OCI-M2 (cell line): ENCODE data around the gene ATP5PO.
"Not testable (repeated sequence)": the region's sequence is repeated elsewhere in the genome, so short reads cannot be mapped to it uniquely, and the experiment has no call there.

Experiments used
- DNase-seq: peaks from one replicate; lab custom pipeline; 2025; ENCODE audit not compliant: unreplicated experiment; lab: John Stamatoyannopoulos, UW

ATP5PO gene

DNA sequence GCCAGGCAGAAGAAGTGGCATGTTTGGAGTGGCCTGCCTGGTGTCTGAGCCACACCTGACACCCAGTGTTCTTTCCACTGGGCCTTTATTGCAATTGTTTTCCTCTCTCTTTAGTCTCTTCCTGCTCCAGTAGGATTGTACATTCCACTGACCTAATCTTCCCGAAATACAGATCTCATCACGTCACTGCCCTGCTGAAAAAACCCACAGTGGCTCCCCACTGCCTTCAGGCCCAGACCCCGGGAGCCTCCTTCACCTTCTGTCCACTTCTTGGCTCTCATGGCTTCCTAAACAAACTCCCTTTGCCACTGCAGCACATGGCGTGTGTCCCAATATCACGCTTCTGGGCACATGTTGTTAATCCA is 25.3 kb upstream of the ATP5PO start:
- no peak for DNase-seq

DNA sequence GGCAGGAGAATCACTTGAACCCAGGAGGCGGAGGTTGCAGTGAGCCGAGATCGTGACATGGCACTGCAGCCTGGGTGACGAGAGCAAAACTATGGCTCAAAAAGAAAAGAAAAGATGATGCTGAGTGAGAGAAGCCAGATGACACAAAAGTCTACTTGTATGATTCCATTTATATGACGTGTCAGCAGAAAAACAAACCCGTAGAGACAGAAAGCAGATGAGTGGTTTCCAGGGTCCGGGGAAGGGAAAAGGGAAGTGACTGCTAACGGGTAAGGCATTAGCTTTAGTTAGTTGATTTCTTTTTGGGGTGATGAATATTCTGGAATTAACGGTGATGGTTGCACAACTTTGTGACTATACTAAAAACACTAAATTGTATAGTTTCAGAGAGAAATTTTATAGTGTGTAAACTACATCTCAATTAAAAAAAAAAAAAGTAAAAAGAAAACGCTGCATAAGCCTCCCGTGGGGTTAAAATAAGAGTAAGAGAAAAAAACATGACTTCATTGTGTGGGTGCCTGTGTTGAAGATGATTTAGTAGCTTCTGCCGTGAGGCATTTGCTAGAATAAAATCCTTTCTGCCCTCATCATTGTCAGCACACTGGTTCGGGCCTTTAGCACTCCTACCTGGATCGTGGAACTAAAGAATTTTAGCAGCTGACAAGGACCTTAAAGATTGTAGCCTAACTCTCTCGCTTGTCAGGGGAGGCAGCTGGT is 24.7 kb upstream of the ATP5PO start:
- no peak for DNase-seq

DNA sequence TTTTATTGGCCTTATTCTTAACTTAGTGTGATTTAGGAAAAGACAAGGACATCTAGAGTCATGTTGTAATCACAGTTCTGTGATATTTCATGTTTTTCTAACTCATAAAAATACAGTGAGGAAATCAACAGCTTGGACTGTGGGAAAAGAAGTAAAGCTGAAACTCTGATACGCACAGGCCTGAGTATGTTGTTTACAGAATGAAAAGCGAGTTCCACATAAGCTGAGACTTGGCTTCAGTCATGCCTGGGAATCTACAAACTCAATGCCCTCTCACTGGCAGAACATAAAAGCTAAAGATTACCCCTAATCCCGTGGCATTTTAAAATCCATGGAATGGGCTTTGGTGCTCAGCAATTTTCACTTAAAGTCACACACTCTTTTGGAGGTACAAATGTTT is 23.6 kb upstream of the ATP5PO start:
- DNase-seq: no peak

DNA sequence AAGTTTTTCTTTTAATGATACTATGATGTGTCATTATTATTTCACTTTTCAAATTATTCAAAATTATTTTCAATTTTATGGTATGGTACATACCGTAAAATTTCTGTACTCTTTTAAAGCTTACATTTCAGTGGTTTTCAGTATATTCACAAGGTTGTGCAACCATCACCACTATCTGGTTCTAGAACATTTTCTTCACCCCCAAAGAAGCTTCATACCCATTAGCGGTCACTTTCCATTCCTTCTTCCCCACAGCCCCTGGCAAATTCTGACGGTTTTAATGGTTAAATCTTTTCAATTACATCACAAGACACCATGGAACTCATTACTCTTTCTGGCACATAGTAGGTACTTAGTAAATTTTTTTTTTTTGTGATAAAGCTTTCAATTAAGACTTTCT is 22.8 kb upstream of the ATP5PO start:
- DNase-seq: no peak

DNA sequence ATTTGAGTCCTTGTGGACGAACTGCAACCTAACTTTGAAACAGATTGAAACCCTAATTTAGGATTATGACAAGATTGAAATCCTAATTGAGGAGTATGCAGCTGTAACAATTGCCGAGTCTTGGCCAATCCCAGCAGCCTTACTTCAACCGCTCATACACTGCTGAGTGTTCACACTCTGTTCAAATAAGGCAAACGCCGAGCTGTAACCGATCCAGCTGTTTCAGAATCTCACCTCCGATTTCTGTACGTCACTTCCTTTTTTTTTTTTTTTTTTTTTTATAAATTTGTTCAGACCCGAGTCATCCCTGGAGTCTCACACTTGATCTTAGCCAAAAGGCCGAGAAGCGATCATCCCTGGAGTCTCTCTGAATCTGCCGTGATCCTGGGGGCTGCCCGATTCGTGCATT is 22.3 kb upstream of the ATP5PO start:
- no peak for DNase-seq

DNA sequence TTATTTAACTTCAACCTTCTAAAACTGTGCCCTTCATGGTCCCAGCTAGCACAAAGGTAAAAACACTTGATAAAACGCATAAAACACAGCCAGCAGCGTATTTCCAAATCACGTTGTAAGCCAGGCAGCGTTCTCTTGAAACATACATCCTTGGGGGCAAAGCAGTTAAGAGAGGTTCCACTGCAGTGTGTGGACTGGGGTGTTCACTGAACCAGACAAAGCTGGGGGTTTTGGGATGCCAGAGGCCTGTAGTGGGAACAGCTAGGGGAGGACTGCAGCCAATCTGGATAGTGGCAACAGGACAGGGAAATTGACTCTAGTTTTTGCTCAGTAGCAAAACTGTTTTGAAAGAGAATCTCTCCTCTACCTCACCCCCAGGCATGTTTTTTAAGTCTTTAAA is 21.5 kb upstream of the ATP5PO start:
- no peak for DNase-seq

DNA sequence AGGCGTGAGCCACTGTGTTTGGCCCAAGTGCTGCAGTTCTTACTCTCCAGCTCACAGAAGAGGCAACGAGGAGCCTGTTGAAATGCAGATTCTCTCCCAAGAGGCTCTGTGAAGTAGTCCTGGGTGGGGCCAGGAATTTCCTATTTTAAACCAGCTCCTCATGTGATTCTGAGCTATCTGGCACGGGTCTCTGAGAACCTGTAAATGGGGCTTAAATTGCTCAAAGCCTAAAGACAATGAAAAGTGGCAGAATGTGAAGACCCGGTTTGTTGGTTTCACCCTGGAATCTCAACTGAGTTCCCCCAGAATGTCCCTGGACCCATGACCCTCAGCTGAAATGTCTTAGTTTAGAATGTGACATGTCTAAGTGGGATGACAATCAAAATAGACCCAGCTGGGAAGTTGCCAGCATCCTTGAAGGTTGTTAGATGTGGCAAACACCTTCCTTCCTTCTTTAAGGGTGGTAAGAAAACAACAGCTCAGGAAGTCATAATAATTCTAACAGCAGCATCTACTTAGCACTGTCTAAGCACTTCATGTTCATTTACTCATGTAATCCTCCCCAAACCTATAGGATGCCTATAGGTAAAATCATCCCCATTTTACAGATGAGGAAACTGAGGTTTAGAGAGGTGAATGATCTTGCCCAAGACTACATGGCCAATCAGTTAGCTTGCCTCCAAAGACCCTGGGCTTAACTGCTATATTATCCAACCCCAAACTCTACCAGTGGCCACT is 20.9 kb upstream of the ATP5PO start:
- no peak for DNase-seq

DNA sequence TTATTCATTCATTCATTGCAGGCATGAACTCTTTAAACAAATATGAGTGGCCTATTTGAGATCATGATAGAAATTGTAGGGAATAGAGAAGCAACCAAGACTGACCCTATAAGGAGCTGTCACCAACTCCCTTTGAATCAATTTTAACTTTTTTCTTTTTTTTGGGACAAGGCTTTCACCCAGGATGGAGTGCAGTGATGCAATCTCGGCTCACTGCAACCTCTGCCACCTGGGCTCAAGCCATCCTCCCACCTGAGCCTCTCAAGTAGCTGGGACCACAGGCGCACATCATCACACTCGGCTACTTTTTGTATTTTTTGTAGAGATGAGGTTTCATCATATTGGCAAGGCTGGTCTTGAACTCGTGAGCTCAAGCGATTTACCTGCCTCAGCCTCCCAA is 17.1 kb upstream of the ATP5PO start:
- no peak for DNase-seq

DNA sequence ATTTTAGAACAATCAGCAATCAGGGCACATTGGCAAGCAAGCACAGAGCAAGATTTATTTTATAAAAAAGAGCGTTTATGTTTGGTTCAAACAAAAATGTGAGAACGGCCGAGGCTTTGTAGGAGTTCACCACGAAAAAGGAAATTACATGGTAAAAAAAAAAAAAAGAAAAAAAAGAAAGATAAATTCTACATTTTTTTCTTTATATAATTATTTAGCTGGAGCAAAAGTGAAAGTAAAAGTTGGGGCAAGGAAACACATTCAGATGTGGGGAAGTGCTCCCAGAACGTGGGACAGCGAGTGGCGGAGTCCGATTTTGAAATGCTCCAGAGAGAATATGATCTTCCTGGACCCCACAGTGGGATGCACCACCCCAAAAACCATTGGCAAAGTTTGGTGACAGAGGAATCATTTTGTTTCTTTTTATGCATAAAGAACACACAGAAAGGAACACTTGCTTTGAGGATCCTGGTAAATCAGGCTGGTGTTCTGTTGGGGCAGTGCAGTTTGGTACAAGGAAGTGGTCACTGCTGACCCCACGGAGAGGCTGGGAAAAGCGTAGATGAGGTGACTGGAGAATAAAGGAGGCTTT is 16.3 kb upstream of the ATP5PO start:
- no peak for DNase-seq

DNA sequence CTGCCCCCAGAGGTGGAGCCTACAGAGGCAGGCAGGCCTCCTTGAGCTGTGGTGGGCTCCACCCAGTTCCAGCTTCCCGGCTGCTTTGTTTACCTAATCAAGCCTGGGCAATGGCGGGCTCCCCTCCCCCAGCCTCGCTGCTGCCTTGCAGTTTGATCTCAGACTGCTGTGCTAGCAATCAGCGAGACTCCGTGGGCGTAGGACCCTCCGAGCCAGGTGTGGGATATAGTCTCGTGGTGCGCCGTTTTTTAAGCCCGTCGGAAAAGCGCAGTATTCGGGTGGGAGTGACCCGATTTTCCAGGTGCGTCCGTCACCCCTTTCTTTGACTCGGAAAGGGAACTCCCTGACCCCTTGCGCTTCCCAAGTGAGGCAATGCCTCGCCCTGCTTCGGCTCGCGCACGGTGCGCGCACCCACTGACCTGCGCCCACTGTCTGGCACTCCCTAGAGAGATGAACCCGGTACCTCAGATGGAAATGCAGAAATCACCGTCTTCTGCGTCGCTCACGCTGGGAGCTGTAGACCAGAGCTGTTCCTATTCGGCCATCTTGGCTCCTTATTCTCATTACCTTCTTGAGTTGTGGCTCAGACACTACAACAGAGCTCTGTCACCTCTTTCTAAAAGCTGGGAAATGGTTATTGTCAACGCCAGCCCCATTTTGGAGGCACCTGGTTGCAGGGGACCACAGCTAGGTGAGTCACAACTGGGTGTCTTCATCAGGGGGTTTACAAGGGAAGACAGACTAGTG is 15.6 kb upstream of the ATP5PO start:
- DNase-seq: not testable (repeated sequence)

DNA sequence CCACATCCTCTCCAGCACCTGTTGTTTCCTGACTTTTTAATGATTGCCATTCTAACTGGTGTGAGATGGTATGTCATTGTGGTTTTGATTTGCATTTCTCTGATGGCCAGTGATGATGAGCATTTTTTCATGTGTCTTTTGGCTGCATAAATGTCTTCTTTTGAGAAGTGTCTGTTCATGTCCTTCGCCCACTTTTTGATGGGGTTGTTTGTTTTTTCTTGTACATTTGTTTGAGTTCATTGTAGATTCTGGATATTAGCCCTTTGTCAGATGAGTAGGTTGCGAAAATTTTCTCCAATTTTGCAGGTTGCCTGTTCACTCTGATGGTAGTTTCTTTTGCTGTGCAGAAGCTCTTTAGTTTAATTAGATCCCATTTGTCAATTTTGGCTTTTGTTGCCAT is 10.6 kb upstream of the ATP5PO start:
- DNase-seq: not testable (repeated sequence)

DNA sequence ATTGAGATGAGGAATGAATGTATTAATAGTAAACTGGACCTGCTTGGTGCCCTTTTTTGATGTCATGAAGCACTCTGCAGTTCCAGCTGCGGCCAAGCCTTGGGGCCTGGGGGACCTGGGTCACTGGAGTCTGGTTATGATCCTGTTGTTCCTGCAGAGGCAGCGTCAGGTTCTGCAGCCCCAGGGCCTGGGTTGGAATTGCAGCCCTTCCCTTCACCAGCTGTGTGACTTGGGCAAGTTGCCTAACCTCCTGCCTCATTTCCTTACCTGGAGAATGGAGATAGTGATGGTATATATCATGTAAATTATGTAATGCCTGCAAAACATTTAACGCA is 9.1 kb upstream of the ATP5PO start:
- DNase-seq: no peak

DNA sequence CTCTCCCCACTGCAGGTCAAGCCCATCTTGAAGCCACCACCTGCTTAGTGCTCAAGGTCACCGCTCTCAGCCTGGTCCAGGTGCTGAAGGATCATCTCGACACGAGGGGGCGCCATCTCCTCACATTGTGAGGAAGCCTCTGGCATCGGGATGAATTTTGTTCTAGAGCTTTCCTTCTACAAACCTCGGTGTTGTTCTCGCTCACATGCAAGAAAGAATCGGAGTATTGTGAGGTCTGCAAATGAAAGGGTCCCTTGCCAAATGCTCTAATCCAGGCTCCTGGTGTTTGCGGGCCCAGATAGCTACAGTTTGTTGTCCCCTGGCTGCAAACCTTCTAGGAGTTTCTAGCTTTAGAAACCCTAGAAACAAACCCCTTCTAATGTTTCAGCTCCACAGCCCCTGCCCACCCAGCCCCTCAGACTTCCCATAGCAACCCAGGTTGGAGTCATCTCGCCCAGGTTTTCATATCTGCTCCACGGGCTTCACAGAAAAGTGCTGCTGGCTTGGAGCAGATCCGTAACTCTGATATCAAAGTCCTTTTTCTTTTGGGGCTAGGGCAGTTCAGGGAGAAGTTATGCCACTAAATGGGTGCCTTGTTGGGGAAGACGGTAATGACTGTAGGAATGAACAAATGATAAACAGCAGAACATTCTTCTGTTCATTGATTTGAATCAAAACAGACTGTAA is 8.6 kb upstream of the ATP5PO start:
- peak; percentile 55 for DNase-seq

DNA sequence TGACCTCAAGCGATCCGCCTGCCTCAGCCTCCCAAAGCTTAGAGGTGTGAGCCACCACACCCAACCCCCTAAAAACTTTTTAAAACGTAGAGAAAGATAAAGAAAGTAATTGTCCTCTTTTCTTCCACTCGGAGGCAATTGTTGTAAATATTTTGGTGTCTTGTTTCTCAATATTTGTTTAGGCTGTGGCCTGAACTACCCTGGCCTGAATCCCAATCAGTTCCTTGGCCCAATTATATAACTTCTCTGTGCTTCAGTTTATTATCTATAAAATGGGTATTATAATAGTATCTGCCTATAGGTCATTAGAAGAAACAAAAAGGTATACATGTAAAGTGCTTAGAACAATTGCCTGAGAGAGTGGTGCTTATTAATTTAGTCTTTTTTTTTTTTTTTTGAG is 1.8 kb upstream of the ATP5PO start:
- DNase-seq: no peak

DNA sequence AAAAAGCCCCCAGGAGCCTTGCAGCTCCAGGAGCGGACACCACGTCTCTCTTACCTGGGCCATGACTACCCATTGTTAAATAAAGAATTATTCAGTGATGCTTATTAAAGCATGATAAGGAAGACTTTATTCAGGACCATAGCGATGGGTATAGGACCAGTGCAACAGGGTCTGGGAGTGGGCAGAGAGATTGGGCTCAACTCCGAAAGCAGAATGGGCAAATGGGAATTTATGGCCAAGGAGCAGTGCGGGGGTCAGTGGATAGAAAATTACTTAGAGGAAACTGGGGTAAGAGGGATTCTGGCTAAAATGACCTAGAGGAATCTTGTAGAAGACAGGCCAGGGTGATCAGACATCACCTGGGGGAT is 580 bp upstream of the ATP5PO start:
- DNase-seq: no peak

DNA sequence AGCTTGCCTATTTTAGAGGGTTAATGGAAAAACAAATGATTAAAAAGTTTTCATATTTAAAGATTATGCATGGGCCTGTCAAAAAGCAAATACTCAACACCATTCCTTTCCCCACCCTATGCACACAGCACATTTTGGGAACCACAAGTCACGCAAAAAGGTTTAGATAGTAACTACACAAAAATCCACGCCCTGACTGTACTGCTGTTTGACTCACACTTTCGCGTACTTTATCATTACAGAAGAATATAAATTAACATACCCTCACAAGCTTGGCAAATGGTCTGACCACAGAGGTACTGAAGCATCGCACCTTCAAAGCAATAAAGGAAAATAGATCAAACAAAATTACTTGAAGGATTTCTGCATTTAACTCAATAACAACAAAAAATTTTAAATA is 1.4 kb downstream of the ATP5PO start:
- no peak for DNase-seq

DNA sequence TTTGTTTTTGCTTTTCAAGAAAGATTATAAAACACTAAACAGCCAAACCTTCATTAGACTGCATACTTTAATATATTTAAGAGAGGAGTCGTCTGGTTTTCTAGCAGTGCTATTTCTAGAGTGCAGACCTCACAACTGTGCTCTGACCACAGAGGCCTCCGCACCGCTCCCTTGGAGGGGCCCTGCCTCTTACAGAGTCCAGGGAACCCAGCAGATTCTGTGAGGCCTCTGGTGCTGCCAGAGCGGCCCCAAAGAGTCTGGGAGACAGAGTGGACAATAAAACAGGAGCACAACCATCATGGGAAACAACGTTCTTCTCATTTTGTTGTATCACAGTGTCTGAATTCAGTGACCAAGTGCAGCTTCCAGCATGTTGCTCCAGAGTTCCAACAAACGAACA is 5.8 kb downstream of the ATP5PO start:
- no peak for DNase-seq

DNA sequence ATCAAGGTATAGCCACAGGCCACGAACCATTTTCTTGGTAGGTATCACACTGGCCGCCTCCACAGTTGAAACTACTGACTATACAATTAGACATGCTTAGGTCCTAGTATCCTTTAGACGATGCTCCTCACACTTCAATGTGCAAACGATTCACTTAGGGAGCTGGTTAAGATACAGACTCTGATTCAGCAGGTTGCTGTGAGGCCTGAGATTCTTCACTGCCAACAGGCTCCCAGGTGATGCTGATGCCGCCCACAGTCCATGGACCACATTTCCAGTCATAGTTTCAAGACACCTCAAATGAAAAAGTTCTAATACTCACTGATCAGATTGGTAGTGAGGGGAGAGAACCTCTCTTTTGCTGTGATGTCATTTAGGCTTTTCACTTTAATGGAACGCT is 6.8 kb downstream of the ATP5PO start:
- DNase-seq: no peak

DNA sequence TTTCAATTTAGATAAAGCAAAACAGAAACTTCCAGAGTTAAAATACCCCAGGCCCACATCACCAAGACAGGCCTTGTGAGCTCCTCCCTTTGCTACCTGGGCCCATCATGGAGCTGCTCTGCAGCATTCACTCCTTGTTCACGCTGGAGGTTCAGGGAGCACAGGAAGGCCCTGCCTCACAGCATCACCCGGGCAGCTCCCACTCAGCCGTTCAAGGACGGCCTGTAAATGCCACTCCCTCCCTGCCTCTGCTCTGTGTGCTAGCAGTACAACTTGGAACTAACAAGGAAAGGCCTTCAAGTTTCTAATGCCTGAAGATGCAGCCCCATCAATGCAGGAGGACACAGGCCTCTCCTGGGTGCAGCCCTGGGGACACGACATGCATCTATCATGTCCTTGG is 11.6 kb downstream of the ATP5PO start:
- no peak for DNase-seq

DNA sequence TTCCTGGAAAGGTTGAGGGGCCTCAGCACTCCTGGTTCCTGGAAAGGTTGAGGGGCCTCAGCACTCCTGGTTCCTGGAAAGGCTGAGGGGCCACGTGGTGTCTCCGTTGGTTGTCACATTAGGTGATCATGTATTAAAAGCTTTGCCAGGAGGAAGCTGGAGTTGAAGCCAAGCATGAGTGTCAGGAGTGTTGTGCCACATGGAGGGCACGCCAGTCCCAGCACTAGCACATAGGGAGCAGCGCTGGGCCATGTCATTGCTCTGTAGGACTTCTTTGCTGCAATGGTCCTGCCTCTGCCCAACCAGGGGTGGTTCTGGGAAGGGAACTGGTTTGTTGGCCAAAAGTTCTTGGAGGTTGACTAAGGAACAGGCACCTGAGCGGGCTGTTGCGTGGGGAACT is 13.3 kb downstream of the ATP5PO start:
- DNase-seq: no peak
